OCI-LY7 (cell line): Measurements from ENCODE around the gene UGT1A6.

Source experiments
- CTCF ChIP-seq: fragments of 200-600 bp; sonication (generic); conservative IDR thresholded peaks from 2 replicates; pipeline ENCODE4 v1.5.1; 2014; ENCODE audit warnings: mild to moderate bottlenecking, antibody characterized with exemption, low read length, moderate library complexity, mixed read lengths
- EZH2phosphoT487 ChIP-seq: fragments of 200-600 bp; sonication (generic); IDR thresholded peaks from 2 replicates; pipeline ENCODE4 v1.6.1; 2018; ENCODE audit warnings: low read depth, borderline replicate concordance, mild to moderate bottlenecking, mixed run types, antibody characterized with exemption, low read length, moderate library complexity, mixed read lengths

DNA sequence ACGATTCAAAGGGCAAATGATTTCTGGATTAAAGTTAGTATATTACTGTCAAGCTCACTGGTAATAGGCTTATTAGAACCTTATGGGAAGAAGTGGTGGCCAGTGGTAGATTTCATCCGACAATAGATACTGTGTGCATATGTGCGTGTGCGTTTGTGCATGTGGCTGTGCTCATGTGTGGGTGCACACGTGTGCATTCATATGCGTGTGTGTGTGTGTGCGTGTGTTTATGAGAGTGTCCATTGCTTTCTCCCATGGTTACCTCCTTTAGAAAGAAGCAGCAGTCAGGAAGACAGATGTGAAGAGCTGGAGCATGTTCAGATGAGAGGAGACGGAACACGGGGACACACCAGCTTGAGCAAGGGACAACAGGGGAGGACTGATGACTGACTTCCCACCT, 76.6 kb downstream of the UGT1A6 start:
- TF ChIP-seq CTCF, result no peak
- no peak for TF ChIP-seq EZH2phosphoT487
